Epidermal melanocyte (primary cell): ENCODE results near the gene NXPH1.

Source experiments
- DNase-seq: peaks from one replicate; pipeline ENCODE4 v3.0.0; 2011; ENCODE audit warnings: low spot score; ENCODE audit not compliant: insufficient read length

Gene NXPH1

GRCh38 chr7:8491544-8492489, 58.4 kb downstream of the NXPH1 start:
- DNase-seq = no peak

- DNase-seq = no peak
These were observed 65.7 kb downstream of the NXPH1 start for GRCh38 chr7:8499128-8499527.

- no peak for DNase-seq
These were observed 66.9 kb downstream of the NXPH1 start for GRCh38 chr7:8500286-8500685.

GRCh38 chr7:8507566-8507965, 74.2 kb downstream of the NXPH1 start:
- no peak for DNase-seq

GRCh38 chr7:8509621-8510020, 76.2 kb downstream of the NXPH1 start:
- DNase-seq = no peak

- DNase-seq = no peak
These were observed 78.4 kb downstream of the NXPH1 start for GRCh38 chr7:8511855-8512254.

GRCh38 chr7:8514781-8515519, 81.5 kb downstream of the NXPH1 start:
- DNase-seq = no peak

GRCh38 chr7:8515640-8516185, 82.3 kb downstream of the NXPH1 start:
- DNase-seq = no peak

GRCh38 chr7:8516976-8517375, 83.6 kb downstream of the NXPH1 start:
- no peak for DNase-seq

- no peak for DNase-seq
These were observed 94.9 kb downstream of the NXPH1 start for GRCh38 chr7:8528311-8528710.

- DNase-seq = no peak
These were observed 98.6 kb downstream of the NXPH1 start for GRCh38 chr7:8531991-8532515.

GRCh38 chr7:8536431-8536830, 103.0 kb downstream of the NXPH1 start:
- DNase-seq = no peak

- DNase-seq = no peak
These were observed 115.6 kb downstream of the NXPH1 start for GRCh38 chr7:8549046-8549445.

GRCh38 chr7:8560501-8560900, 127.1 kb downstream of the NXPH1 start:
- no peak for DNase-seq

- no peak for DNase-seq
These were observed 128.0 kb downstream of the NXPH1 start for GRCh38 chr7:8561449-8561848.

GRCh38 chr7:8564281-8564680, 130.9 kb downstream of the NXPH1 start:
- no peak for DNase-seq

- no peak for DNase-seq
These were observed 132.6 kb downstream of the NXPH1 start for GRCh38 chr7:8566016-8566415.

- no peak for DNase-seq
These were observed 134.2 kb downstream of the NXPH1 start for GRCh38 chr7:8567626-8568025.

GRCh38 chr7:8579661-8580194, 146.3 kb downstream of the NXPH1 start:
- DNase-seq = no peak

- DNase-seq = no peak
These were observed 148.4 kb downstream of the NXPH1 start for GRCh38 chr7:8581842-8582241.

GRCh38 chr7:8582728-8583127, 149.3 kb downstream of the NXPH1 start:
- DNase-seq = no peak

- no peak for DNase-seq
These were observed 152.2 kb downstream of the NXPH1 start for GRCh38 chr7:8585591-8585990.
